GM12878 (cell line): ENCODE data around the gene CREB3L4.

ENCODE experiments used
- BCL11A ChIP-seq: IDR thresholded peaks from 2 replicates; pipeline ENCODE4 v1.6.1; 2011; ENCODE audit warnings: low read depth, low read length
- CHD1 ChIP-seq: IDR thresholded peaks from 2 replicates; pipeline ENCODE4 v1.6.1; 2012; ENCODE audit warnings: low read depth, low read length, improper control_type of control experiment
- EP300 ChIP-seq, 2 experiments: fragments of 150-350 bp in 1 of 2; IDR thresholded peaks; 2 replicates each; pipeline ENCODE4 v1.6.1; 2011 to 2012; ENCODE audit warnings: low read depth in 2 of 2, low read length in 2 of 2, borderline replicate concordance in 1 of 2, improper control_type of control experiment in 1 of 2, inconsistent platforms in 1 of 2; ENCODE audit not compliant: control insufficient read depth in 1 of 2
- ETV6 ChIP-seq, 2 experiments: fragments of 450-650 bp in 1 of 2; IDR thresholded peaks in 1 of 2; conservative IDR thresholded peaks in 1 of 2; 2 replicates each; pipeline ENCODE4 v1.6.1; 2014; ENCODE audit warnings: antibody characterized with exemption in 1 of 2, borderline replicate concordance in 1 of 2, low read depth in 1 of 2, mild to moderate bottlenecking in 1 of 2, moderate library complexity in 1 of 2
- EZH2 ChIP-seq: IDR thresholded peaks from 2 replicates; pipeline ENCODE4 v1.6.1; 2012; ENCODE audit warnings: low read depth, mild to moderate bottlenecking, control low read depth, inconsistent platforms, low read length, borderline replicate concordance; ENCODE audit not compliant: control insufficient read depth
- IKZF1 ChIP-seq: fragments of 450-650 bp; conservative IDR thresholded peaks from 2 replicates; pipeline ENCODE4 v1.6.1; 2017; ENCODE audit warnings: antibody characterized with exemption, mild to moderate bottlenecking
- PML ChIP-seq: IDR thresholded peaks from 2 replicates; pipeline ENCODE4 v1.6.1; 2012; ENCODE audit warnings: low read length, inconsistent platforms
- POLR2A ChIP-seq: IDR thresholded peaks from 2 replicates; pipeline ENCODE4 v1.6.1; 2011; ENCODE audit warnings: low read depth, mild to moderate bottlenecking, low read length
- POLR2AphosphoS5 ChIP-seq: IDR thresholded peaks from 2 replicates; pipeline ENCODE4 v1.6.1; 2011; ENCODE audit warnings: mild to moderate bottlenecking, low read length, inconsistent platforms
- RAD21 ChIP-seq: IDR thresholded peaks from 2 replicates; pipeline ENCODE4 v1.6.1; 2011; ENCODE audit warnings: mild to moderate bottlenecking, low read depth, low read length, moderate library complexity; ENCODE audit not compliant: insufficient read depth
- ZNF592 ChIP-seq: fragments of 450-650 bp; IDR thresholded peaks from 2 replicates; pipeline ENCODE4 v1.6.1; 2017; ENCODE audit warnings: mild to moderate bottlenecking, moderate library complexity
- TF ChIP-seq, protein P1 (sequence below), 3 experiments: IDR thresholded peaks in 2 of 3; conservative IDR thresholded peaks in 1 of 3; 2 replicates each; pipeline ENCODE4 v1.5.1; 2011; ENCODE audit warnings: low read depth in 3 of 3, low read length in 3 of 3, mild to moderate bottlenecking in 3 of 3, control low read depth in 2 of 3, moderate library complexity in 2 of 3, inconsistent platforms in 1 of 3, mixed read lengths in 1 of 3; ENCODE audit not compliant: control insufficient read depth in 2 of 3, insufficient read depth in 1 of 3; ENCODE audit errors: extremely low read depth in 1 of 3

DNA sequence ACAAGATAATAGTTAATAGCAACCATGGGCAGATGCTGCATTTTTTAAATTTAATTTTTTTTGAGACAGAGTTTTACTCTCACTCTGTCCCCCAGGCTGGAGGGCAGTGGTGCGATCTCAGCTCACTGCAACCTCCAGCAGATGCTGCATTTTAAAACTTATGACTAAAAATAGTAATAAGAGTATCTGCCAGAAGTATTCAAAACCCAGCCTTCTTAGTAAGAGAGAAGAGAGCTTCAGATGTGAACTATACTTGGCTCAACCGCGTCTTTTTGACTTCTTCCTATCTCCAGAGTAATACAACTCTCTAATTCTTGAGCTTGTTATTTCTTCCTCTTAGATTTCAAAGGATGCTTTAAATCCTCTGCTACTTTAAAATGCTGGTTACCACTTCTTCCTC is 27.5 kb downstream of the CREB3L4 start:
- TF ChIP-seq ZNF592 (no peak), POLR2A (no peak), EZH2 (no peak), PML (no peak), CHD1 (no peak), POLR2AphosphoS5 (no peak), EP300 (IDR thresholded peaks at IDR 0.05; ENCODE audit: borderline replicate concordance in 1 of 2, control insufficient read depth in 1 of 2, low read depth in 2 of 2, low read length in 2 of 2) (no peak), ETV6 (conservative IDR thresholded peaks at IDR 0.05 in 1 of 2, IDR thresholded peaks at IDR 0.05 in 1 of 2; ENCODE audit: borderline replicate concordance in 1 of 2, low read depth in 1 of 2) (no peak), RAD21 (no peak), BCL11A (no peak), IKZF1 (no peak)
- TF ChIP-seq, protein P1, sequence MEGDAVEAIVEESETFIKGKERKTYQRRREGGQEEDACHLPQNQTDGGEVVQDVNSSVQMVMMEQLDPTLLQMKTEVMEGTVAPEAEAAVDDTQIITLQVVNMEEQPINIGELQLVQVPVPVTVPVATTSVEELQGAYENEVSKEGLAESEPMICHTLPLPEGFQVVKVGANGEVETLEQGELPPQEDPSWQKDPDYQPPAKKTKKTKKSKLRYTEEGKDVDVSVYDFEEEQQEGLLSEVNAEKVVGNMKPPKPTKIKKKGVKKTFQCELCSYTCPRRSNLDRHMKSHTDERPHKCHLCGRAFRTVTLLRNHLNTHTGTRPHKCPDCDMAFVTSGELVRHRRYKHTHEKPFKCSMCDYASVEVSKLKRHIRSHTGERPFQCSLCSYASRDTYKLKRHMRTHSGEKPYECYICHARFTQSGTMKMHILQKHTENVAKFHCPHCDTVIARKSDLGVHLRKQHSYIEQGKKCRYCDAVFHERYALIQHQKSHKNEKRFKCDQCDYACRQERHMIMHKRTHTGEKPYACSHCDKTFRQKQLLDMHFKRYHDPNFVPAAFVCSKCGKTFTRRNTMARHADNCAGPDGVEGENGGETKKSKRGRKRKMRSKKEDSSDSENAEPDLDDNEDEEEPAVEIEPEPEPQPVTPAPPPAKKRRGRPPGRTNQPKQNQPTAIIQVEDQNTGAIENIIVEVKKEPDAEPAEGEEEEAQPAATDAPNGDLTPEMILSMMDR (IDR thresholded peaks at IDR 0.05 in 2 of 3, conservative IDR thresholded peaks at IDR 0.05 in 1 of 3; ENCODE audit: control insufficient read depth in 2 of 3, extremely low read depth in 1 of 3, insufficient read depth in 1 of 3, low read depth in 3 of 3, low read length in 3 of 3) = no peak
